HEK293 (cell line): Measurements from ENCODE around the gene EPN2.

Source experiments
- CTCF ChIA-PET: fragments of 350-600 bp; formaldehyde crosslinking; extraction: SDS; loops from one replicate; lab custom pipeline; 2021; ENCODE audit warnings: antibody characterized with exemption; lab: Yijun Ruan, JAX
- POLR2A ChIA-PET: fragments of 300-600 bp; formaldehyde crosslinking; extraction: SDS; loops from one replicate; lab custom pipeline; 2020; ENCODE audit warnings: antibody characterized with exemption, inconsistent platforms; lab: Yijun Ruan, JAX
- H3K27ac ChIP-seq: fragments of 200-500 bp; sonication (Bioruptor generic); 2 replicates; pipeline ENCODE4 v1.5.1; 2014; ENCODE audit warnings: low read depth, low read length, control low read depth, inconsistent platforms; ENCODE audit errors: extremely low read depth
- H3K36me3 ChIP-seq, 2 experiments: fragments of 200-500 bp in 1 of 2; sonication (Bioruptor generic) in 1 of 2; 1 replicate in 1 of 2; 2 replicates in 1 of 2; pipeline ENCODE4 v1.5.1; 2014 to 2017; ENCODE audit warnings: inconsistent platforms in 2 of 2, low read length in 2 of 2; ENCODE audit not compliant: control insufficient read depth in 2 of 2, insufficient read depth in 1 of 2
- H3K4me1 ChIP-seq: fragments of 200-500 bp; sonication (Bioruptor generic); 2 replicates; pipeline ENCODE4 v1.5.1; 2014; ENCODE audit warnings: mild to moderate bottlenecking, low read length, inconsistent platforms; ENCODE audit not compliant: control insufficient read depth, insufficient read depth
- H3K4me3 ChIP-seq: 2 replicates; pipeline ENCODE4 v1.5.1; 2011; ENCODE audit warnings: low read depth, mild to moderate bottlenecking, control low read depth, low read length, moderate library complexity
- H3K9me3 ChIP-seq: fragments of 200-500 bp; sonication (Bioruptor generic); 2 replicates; pipeline ENCODE4 v1.5.1; 2014; ENCODE audit warnings: low read depth, low read length, inconsistent platforms; ENCODE audit not compliant: control insufficient read depth, insufficient read depth
- EGR2 ChIP-seq: fragments of 450-650 bp; formaldehyde crosslinking; IDR thresholded peaks from 2 replicates; pipeline ENCODE4 v1.5.1; 2016; ENCODE audit warnings: low read depth, missing biosample characterization, missing genetic modification characterization
- GLIS1 ChIP-seq: fragments of 450-650 bp; formaldehyde crosslinking; IDR thresholded peaks from 2 replicates; pipeline ENCODE4 v1.5.1; 2016; ENCODE audit warnings: missing biosample characterization, missing genetic modification characterization
- HIC1 ChIP-seq: fragments of 450-650 bp; formaldehyde crosslinking; IDR thresholded peaks from 2 replicates; pipeline ENCODE4 v1.5.1; 2016; ENCODE audit warnings: missing biosample characterization, missing genetic modification characterization
- KLF9 ChIP-seq: fragments of 450-650 bp; formaldehyde crosslinking; IDR thresholded peaks from 2 replicates; pipeline ENCODE4 v1.5.1; 2016; ENCODE audit warnings: missing biosample characterization, missing genetic modification characterization, low read depth
- ZBTB20 ChIP-seq: fragments of 450-650 bp; formaldehyde crosslinking; IDR thresholded peaks from 2 replicates; pipeline ENCODE4 v1.5.1; 2016; ENCODE audit warnings: missing biosample characterization, missing genetic modification characterization
- ZBTB7A ChIP-seq: fragments of 450-650 bp; formaldehyde crosslinking; IDR thresholded peaks from 2 replicates; pipeline ENCODE4 v1.5.1; 2016; ENCODE audit warnings: low read depth, missing biosample characterization, missing genetic modification characterization
- ZFHX2 ChIP-seq: fragments of 450-650 bp; formaldehyde crosslinking; conservative IDR thresholded peaks from 2 replicates; pipeline ENCODE4 v1.5.1; 2016; ENCODE audit warnings: missing biosample characterization, missing genetic modification characterization
- ZNF2 ChIP-seq: fragments of 450-650 bp; formaldehyde crosslinking; IDR thresholded peaks from 2 replicates; pipeline ENCODE4 v1.5.1; 2016; ENCODE audit warnings: missing biosample characterization, missing genetic modification characterization
- ZNF202 ChIP-seq: fragments of 450-650 bp; formaldehyde crosslinking; IDR thresholded peaks from 2 replicates; pipeline ENCODE4 v1.5.1; 2016; ENCODE audit warnings: missing biosample characterization, missing genetic modification characterization, borderline replicate concordance
- ZNF280D ChIP-seq: fragments of 450-650 bp; formaldehyde crosslinking; IDR thresholded peaks from 2 replicates; pipeline ENCODE4 v1.5.1; 2016; ENCODE audit warnings: missing biosample characterization, missing genetic modification characterization
- ZNF302 ChIP-seq: fragments of 450-650 bp; formaldehyde crosslinking; IDR thresholded peaks from 2 replicates; pipeline ENCODE4 v1.5.1; 2016; ENCODE audit warnings: missing biosample characterization, missing genetic modification characterization, low read depth
- ZNF423 ChIP-seq: fragments of 450-650 bp; formaldehyde crosslinking; IDR thresholded peaks from 2 replicates; pipeline ENCODE4 v1.5.1; 2016; ENCODE audit warnings: missing biosample characterization, missing genetic modification characterization
- ZNF514 ChIP-seq: fragments of 450-650 bp; formaldehyde crosslinking; IDR thresholded peaks from 2 replicates; pipeline ENCODE4 v1.5.1; 2016; ENCODE audit warnings: missing biosample characterization, missing genetic modification characterization
- ZNF600 ChIP-seq: fragments of 450-650 bp; formaldehyde crosslinking; IDR thresholded peaks from 2 replicates; pipeline ENCODE4 v1.5.1; 2016; ENCODE audit warnings: missing biosample characterization, missing genetic modification characterization
- ZNF626 ChIP-seq: fragments of 450-650 bp; sonication (Bioruptor Pico); formaldehyde crosslinking; IDR thresholded peaks from 2 replicates; pipeline ENCODE4 v1.5.1; 2018; ENCODE audit warnings: missing biosample characterization, missing genetic modification characterization, inconsistent platforms
- ZNF639 ChIP-seq: fragments of 450-650 bp; formaldehyde crosslinking; IDR thresholded peaks from 2 replicates; pipeline ENCODE4 v1.5.1; 2016; ENCODE audit warnings: missing biosample characterization, missing genetic modification characterization
- ZNF658 ChIP-seq: fragments of 450-650 bp; formaldehyde crosslinking; IDR thresholded peaks from 2 replicates; pipeline ENCODE4; 2016; ENCODE audit warnings: missing biosample characterization, missing genetic modification characterization
- ZNF664 ChIP-seq: fragments of 450-650 bp; formaldehyde crosslinking; IDR thresholded peaks from 2 replicates; pipeline ENCODE4 v1.5.1; 2016; ENCODE audit warnings: missing biosample characterization, missing genetic modification characterization
- ZNF776 ChIP-seq: fragments of 450-650 bp; formaldehyde crosslinking; IDR thresholded peaks from 2 replicates; pipeline ENCODE4 v1.5.0; 2017; ENCODE audit warnings: missing biosample characterization, missing genetic modification characterization, borderline replicate concordance
- ZNF843 ChIP-seq: fragments of 450-650 bp; formaldehyde crosslinking; IDR thresholded peaks from 2 replicates; pipeline ENCODE4 v1.5.1; 2016; ENCODE audit warnings: missing biosample characterization, missing genetic modification characterization
- ZSCAN30 ChIP-seq: fragments of 450-650 bp; IDR thresholded peaks from 2 replicates; pipeline ENCODE4 v1.5.1; 2018; ENCODE audit warnings: missing biosample characterization, mild to moderate bottlenecking, missing genetic modification characterization, moderate library complexity

EPN2 gene

GRCh38 chr17:19363460-19364035, 126.4 kb downstream of the EPN2 start:
- Histone ChIP-seq H3K27ac (no peak overlapping the region), H3K4me3 (no peak overlapping the region), H3K36me3 (peaks cover 0 to 17% of the 10 kb centered on the region in 2 experiments; a peak in 1 of 3 replicates), H3K9me3 (no peaks in the 10 kb centered on the region), H3K4me1 (peaks cover 5% of the 10 kb centered on the region)
- POLR2A ChIA-PET: interaction anchor here (1.1 to 1.9 kb wide), 4 partner anchors 14 to 401 kb away, joined by 5 to 48 read pairs (median 8); partner anchors contain the start of gene MAPK7
- TF ChIP-seq ZNF202 (tag by site-specific recombination) (no peak), EGR2 (peak; percentile 33), ZNF843 (tag by site-specific recombination) (no peak), ZNF302 (tag by site-specific recombination) (no peak), ZNF776 (tag by site-specific recombination) (no peak), ZNF639 (tag by site-specific recombination) (no peak), ZFHX2 (tag by site-specific recombination) (peak; percentile 19; the same call in 1 of the 2 replicates), ZNF600 (tag by site-specific recombination) (no peak), ZNF280D (tag by site-specific recombination) (no peak), GLIS1 (0 out of 2 replicates have a peak, but pooled peaks have one; percentile 31)
- CTCF ChIA-PET: interaction anchor here (0.6 to 5.6 kb wide), 53 partner anchors 9 to 875 kb away, joined by 3 to 156 read pairs (median 5); partner anchors contain the start of genes ALDH3A2, MAPK7, MFAP4 and RNF112

- no peaks in the 10 kb centered on the region for H3K9me3 ChIP-seq
- ChIA-PET POLR2A (interaction anchor here (0.6 to 0.9 kb wide), 4 partner anchors 13 to 142 kb away, joined by 3 to 4 read pairs (median 3); partner anchors contain the start of gene MAPK7), CTCF (interaction anchor here (0.5 to 5.6 kb wide), 6 partner anchors 26 to 379 kb away, joined by 3 to 156 read pairs (median 4); no protein-coding TSS in a partner anchor)
- peaks cover 5% of the 10 kb centered on the region for H3K4me1 ChIP-seq
- TF ChIP-seq EGR2 (peak; percentile 93), ZNF514 (tag by site-specific recombination) (no peak), ZFHX2 (tag by site-specific recombination) (peak; percentile 95)
- H3K4me3 ChIP-seq: no peak overlapping the region
- peaks cover 0 to 5% of the 10 kb centered on the region in 2 experiments; a peak in 1 of 3 replicates for H3K36me3 ChIP-seq
- H3K27ac ChIP-seq: no peak overlapping the region
Measured at GRCh38 chr17:19364699-19365498, 127.7 kb downstream of the EPN2 start.

GRCh38 chr17:19365499-19365817, 128.3 kb downstream of the EPN2 start:
- peaks cover 5% of the 10 kb centered on the region for H3K4me1 ChIP-seq
- no peaks in the 10 kb centered on the region for H3K36me3 ChIP-seq
- ChIA-PET CTCF (interaction anchor here (0.6 to 5.6 kb wide), 8 partner anchors 12 to 398 kb away, joined by 3 to 156 read pairs (median 5); partner anchors contain the start of gene MAPK7), POLR2A (interaction anchor here (0.6 to 0.9 kb wide), 2 partner anchors 84 to 141 kb away, joined by 3 read pairs; no protein-coding TSS in a partner anchor)
- H3K27ac ChIP-seq: no peak overlapping the region
- no peak overlapping the region for H3K4me3 ChIP-seq
- H3K9me3 ChIP-seq: no peaks in the 10 kb centered on the region
- TF ChIP-seq GLIS1 (no peak), ZBTB7A (tag by site-specific recombination) (no peak), ZNF664 (tag by site-specific recombination) (no peak), ZSCAN30 (no peak), KLF9 (no peak), ZNF423 (tag by site-specific recombination) (no peak), ZNF2 (tag by site-specific recombination) (no peak), HIC1 (no peak), ZBTB20 (no peak), ZNF658 (tag by site-specific recombination) (no peak), ZNF626 (tag by site-specific recombination) (no peak)
